SU-DHL-6 (cell line): Measurements from ENCODE around the gene PUSL1.

Experiments
- H2AFZ ChIP-seq: fragments of 200-600 bp; sonication (generic); 2 replicates; pipeline ENCODE4 v1.6.1; 2014; ENCODE audit warnings: low read depth, mild to moderate bottlenecking, moderate library complexity, mixed read lengths, antibody characterized with exemption, low read length; ENCODE audit not compliant: severe bottlenecking
- H3F3A ChIP-seq: fragments of 200-600 bp; shearing (Covaris generic); 2 replicates; pipeline ENCODE4 v1.6.0; 2016; ENCODE audit warnings: antibody characterized with exemption, mild to moderate bottlenecking; ENCODE audit not compliant: insufficient read depth
- H3K27ac ChIP-seq: fragments of 200-600 bp; sonication (generic); 2 replicates; pipeline ENCODE4 v1.5.1; 2016; ENCODE audit warnings: low read depth, mild to moderate bottlenecking, low read length, moderate library complexity, mixed read lengths
- H3K27me3 ChIP-seq: fragments of 200-600 bp; sonication (generic), shearing (Covaris generic); 2 replicates; pipeline ENCODE4 v1.6.0; 2014; ENCODE audit warnings: mild to moderate bottlenecking, low read length
- H3K36me3 ChIP-seq: fragments of 200-600 bp; sonication (generic); 2 replicates; pipeline ENCODE4 v1.6.1; 2014; ENCODE audit warnings: mild to moderate bottlenecking, low read length, mixed read lengths
- H3K4me2 ChIP-seq: fragments of 300-600, 200-600 bp; shearing (Covaris generic), sonication (generic); 2 replicates; pipeline ENCODE4 v1.6.0; 2014; ENCODE audit warnings: low read length, low read depth, mild to moderate bottlenecking; ENCODE audit not compliant: poor library complexity, severe bottlenecking
- H3K4me3 ChIP-seq: fragments of 200-600 bp; sonication (generic); 2 replicates; pipeline ENCODE4 v1.5.1; 2014; ENCODE audit warnings: antibody characterized with exemption, low read length, mild to moderate bottlenecking, mixed read lengths; ENCODE audit not compliant: insufficient read depth, poor library complexity, severe bottlenecking
- H3K79me2 ChIP-seq: fragments of 200-600 bp; sonication (generic); 2 replicates; pipeline ENCODE4 v1.6.1; 2014; ENCODE audit warnings: mild to moderate bottlenecking, low read length, moderate library complexity; ENCODE audit not compliant: insufficient read depth
- H3K9ac ChIP-seq: fragments of 200-600 bp; sonication (generic); 2 replicates; pipeline ENCODE4 v1.7.0; 2014; ENCODE audit warnings: mild to moderate bottlenecking, low read length
- H3K9me2 ChIP-seq: fragments of 200-600 bp; sonication (generic); replicated peaks from 2 replicates; pipeline ENCODE4 v1.6.1; 2014; ENCODE audit warnings: low read length; ENCODE audit not compliant: insufficient read depth
- H3K9me3 ChIP-seq: fragments of 200-600 bp; sonication (generic); 2 replicates; pipeline ENCODE4 v1.6.1; 2014; ENCODE audit warnings: low read length, mixed read lengths; ENCODE audit not compliant: insufficient read depth
- H4K20me1 ChIP-seq: fragments of 200-600 bp; sonication (generic); 2 replicates; pipeline ENCODE4 v1.6.1; 2014; ENCODE audit warnings: low read depth, mild to moderate bottlenecking, antibody characterized with exemption, low read length, moderate library complexity, mixed read lengths
- EZH2phosphoT487 ChIP-seq: fragments of 200-600 bp; sonication (generic), shearing (Covaris generic); conservative IDR thresholded peaks from 2 replicates; pipeline ENCODE4 v1.6.1; 2018; ENCODE audit warnings: mild to moderate bottlenecking, antibody characterized with exemption, low read length, moderate library complexity, mixed read lengths
- TF ChIP-seq, protein P1 (sequence below): fragments of 200-600 bp; sonication (generic); IDR thresholded peaks from one replicate; pipeline ENCODE4 v1.5.1; 2017; ENCODE audit warnings: antibody characterized with exemption, mild to moderate bottlenecking, low read length, moderate library complexity; ENCODE audit not compliant: insufficient read depth, poor library complexity, severe bottlenecking

The PUSL1 gene

DNA sequence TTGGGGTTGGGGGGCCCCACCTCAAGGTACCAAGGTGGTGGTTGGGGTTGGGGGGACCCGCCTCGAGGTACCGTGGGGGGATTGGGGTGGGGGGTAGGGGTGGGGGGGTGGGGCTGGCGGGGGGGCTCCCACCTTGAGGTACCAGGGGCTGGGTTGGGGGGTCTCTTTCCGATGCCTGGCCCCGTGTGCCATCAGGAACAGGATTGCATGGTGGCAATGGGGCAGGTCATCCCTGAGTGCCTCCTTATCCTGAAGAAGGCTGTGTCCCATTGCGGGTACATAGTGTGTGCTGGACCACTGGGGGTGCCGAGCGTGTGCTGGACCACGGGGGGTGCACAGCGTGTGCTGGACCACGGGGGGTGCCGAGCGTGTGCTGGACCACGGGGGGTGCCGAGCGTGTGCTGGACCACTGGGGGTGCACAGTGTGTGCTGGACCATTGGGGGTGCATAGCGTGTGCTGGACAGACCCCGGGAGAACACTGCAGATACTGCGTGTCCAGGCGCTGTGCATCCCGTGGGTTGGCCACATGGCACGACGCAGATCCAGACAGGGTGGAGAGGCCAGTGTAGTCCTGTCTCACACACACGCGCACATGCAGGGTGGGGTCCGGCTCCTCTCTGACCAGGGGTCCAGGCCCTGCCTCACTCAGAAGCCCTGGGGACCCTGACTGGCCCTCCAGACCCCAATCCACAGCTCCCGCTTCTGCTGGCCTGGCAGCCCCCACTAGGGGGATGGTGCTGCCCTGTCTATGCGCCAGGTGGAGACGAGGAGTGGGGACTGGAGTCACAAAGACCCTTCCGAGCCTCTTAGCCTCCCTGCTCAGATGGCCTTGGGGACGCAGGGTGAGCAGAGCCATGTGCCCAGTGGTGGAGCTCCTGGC is 23.9 kb upstream of the PUSL1 start:
- TF ChIP-seq, protein P1, sequence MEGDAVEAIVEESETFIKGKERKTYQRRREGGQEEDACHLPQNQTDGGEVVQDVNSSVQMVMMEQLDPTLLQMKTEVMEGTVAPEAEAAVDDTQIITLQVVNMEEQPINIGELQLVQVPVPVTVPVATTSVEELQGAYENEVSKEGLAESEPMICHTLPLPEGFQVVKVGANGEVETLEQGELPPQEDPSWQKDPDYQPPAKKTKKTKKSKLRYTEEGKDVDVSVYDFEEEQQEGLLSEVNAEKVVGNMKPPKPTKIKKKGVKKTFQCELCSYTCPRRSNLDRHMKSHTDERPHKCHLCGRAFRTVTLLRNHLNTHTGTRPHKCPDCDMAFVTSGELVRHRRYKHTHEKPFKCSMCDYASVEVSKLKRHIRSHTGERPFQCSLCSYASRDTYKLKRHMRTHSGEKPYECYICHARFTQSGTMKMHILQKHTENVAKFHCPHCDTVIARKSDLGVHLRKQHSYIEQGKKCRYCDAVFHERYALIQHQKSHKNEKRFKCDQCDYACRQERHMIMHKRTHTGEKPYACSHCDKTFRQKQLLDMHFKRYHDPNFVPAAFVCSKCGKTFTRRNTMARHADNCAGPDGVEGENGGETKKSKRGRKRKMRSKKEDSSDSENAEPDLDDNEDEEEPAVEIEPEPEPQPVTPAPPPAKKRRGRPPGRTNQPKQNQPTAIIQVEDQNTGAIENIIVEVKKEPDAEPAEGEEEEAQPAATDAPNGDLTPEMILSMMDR, result no peak
- TF ChIP-seq EZH2phosphoT487, result no peak
- no peaks in the 10 kb centered on the region for H3F3A ChIP-seq
- no peaks in the 10 kb centered on the region for H3K79me2 ChIP-seq
- H3K27me3 ChIP-seq, result no peaks in the 10 kb centered on the region
- H4K20me1 ChIP-seq, result no peaks in the 10 kb centered on the region
- H3K36me3 ChIP-seq, result no peaks in the 10 kb centered on the region
- H3K9me2 ChIP-seq, result no peaks in the 10 kb centered on the region
- no peak overlapping the region for H2AFZ ChIP-seq
- H3K9me3 ChIP-seq, result no peaks in the 10 kb centered on the region
- H3K4me3 ChIP-seq, result no peak overlapping the region
- no peak overlapping the region for H3K4me2 ChIP-seq
- H3K9ac ChIP-seq, result no peak overlapping the region
- no peak overlapping the region for H3K27ac ChIP-seq

DNA sequence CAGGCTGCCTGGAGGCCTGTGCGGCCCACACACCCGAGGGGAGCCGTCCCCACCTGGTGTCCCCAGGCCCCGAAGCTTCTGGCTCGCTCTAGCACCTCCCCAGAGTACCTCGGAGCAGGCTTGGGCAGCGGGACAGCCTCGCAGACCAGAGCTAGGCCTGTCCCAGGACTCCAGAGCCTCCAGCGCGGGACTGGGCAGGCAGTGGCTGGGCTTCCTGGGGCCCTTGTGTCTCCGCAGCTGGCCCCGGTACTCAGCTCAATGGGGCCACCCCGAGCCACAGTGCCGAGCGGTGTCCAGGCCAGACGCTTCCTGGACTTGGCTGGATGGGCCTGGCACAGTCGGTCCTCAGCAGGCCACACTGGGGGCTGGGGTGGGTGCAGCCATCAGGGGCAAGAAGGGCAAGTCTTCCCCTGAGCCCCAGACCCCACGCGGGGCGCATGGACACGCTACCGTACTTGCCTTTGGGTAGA is 23.3 kb upstream of the PUSL1 start:
- Histone ChIP-seq H3K4me3 (no peak overlapping the region), H3F3A (no peaks in the 10 kb centered on the region), H3K36me3 (no peaks in the 10 kb centered on the region), H3K9me3 (no peaks in the 10 kb centered on the region), H3K9ac (no peak overlapping the region), H3K9me2 (no peaks in the 10 kb centered on the region), H3K79me2 (no peaks in the 10 kb centered on the region), H3K4me2 (no peak overlapping the region), H3K27me3 (no peaks in the 10 kb centered on the region), H3K27ac (no peak overlapping the region), H4K20me1 (no peaks in the 10 kb centered on the region), H2AFZ (no peak overlapping the region)
- TF ChIP-seq, protein P1, result no peak
- TF ChIP-seq EZH2phosphoT487, result no peak

DNA sequence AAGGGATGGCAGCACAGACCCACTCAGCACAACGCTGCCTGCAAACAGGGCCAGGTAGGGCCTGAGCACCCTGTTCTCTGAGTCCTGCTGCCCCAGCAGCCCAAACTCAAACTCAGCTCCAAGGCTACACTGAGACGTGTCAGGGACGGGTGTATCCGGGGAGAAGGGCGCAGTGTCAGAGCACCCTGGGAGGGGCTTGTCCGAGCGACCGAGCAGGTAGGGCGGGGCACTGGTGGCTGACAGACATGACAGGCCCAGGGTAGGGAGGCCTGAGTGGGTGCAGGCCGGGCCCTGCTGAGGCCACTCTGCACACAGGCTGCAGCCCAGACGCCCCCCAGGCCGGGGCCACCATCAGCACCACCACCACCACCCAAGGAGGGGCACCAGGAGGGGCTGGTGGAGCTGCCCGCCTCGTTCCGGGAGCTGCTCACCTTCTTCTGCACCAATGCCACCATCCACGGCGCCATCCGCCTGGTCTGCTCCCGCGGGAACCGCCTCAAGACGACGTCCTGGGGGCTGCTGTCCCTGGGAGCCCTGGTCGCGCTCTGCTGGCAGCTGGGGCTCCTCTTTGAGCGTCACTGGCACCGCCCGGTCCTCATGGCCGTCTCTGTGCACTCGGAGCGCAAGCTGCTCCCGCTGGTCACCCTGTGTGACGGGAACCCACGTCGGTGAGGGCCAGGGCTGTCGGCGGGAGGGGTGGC is 22.6 kb upstream of the PUSL1 start:
- Histone ChIP-seq H3K9me2 (no peaks in the 10 kb centered on the region), H3K9me3 (no peaks in the 10 kb centered on the region), H4K20me1 (no peaks in the 10 kb centered on the region), H3K4me3 (no peak overlapping the region), H3K27ac (no peak overlapping the region), H3K4me2 (no peak overlapping the region), H3K27me3 (no peaks in the 10 kb centered on the region), H3K9ac (no peak overlapping the region), H3K79me2 (no peaks in the 10 kb centered on the region), H2AFZ (no peak overlapping the region), H3K36me3 (no peaks in the 10 kb centered on the region), H3F3A (no peaks in the 10 kb centered on the region)
- TF ChIP-seq, protein P1, result no peak
- no peak for TF ChIP-seq EZH2phosphoT487
